ENCODE measurements around the gene NSUN4. TPM values are rescaled to one million over a fixed set of nuclear protein-coding genes. Genes with fewer than 3 reads are reported as not detected.
A peak's percentile ranks its signal among the peaks of the same experiment; 100 is the strongest.

The NSUN4 gene
- total RNA-seq, 2 donors from 2014 or later = 24.0 to 43.8 TPM

GRCh38 chr1:46400421-46400820 is 59.8 kb downstream of the NSUN4 start:
- Mint-ChIP-seq H3K4me3 (no peak overlapping the region), H3K4me1 (ENCODE audit: low read depth in 2 of 2) (no peaks in the 10 kb centered on the region), H3K27ac (no peak overlapping the region), H3K9me3 (no peaks in the 10 kb centered on the region), H3K36me3 (no peaks in the 10 kb centered on the region), H3K27me3 (peaks cover 5 to 8% of the 10 kb centered on the region in 2 donors)
- DNase-seq (ENCODE audit: low spot score) = no peak
- no peak for ATAC-seq

GRCh38 chr1:46401154-46401913 is 60.7 kb downstream of the NSUN4 start:
- ATAC-seq = no peak

GRCh38 chr1:46401964-46402626 is 61.5 kb downstream of the NSUN4 start:
- Mint-ChIP-seq H3K27ac (no peak overlapping the region), H3K27me3 (peaks cover 0 to 2% of the 10 kb centered on the region in 2 donors)
- ATAC-seq = peak; percentile 34 to 51

More at GRCh38 chr1:46401154-46401913, 60.7 kb downstream of the NSUN4 start:
- Mint-ChIP-seq H3K27me3 (peaks cover 0 to 3% of the 10 kb centered on the region in 2 donors), H3K4me1 (ENCODE audit: low read depth in 2 of 2) (no peaks in the 10 kb centered on the region), H3K4me3 (no peak overlapping the region), H3K36me3 (no peaks in the 10 kb centered on the region), H3K27ac (no peak overlapping the region), H3K9me3 (no peaks in the 10 kb centered on the region)
- no peak for DNase-seq (ENCODE audit: low spot score)

GRCh38 chr1:46403916-46404315 is 63.3 kb downstream of the NSUN4 start:
- DNase-seq (ENCODE audit: low spot score) = no peak
- no peak overlapping the region for H3K4me3 Mint-ChIP-seq
- no peak for ATAC-seq
- H3K27ac Mint-ChIP-seq = no peak overlapping the region
- no peaks in the 10 kb centered on the region for H3K36me3 Mint-ChIP-seq
- no peaks in the 10 kb centered on the region for H3K27me3 Mint-ChIP-seq
- H3K4me1 Mint-ChIP-seq (ENCODE audit: low read depth in 2 of 2) = peaks cover 7 to 8% of the 10 kb centered on the region in 2 donors
- no peaks in the 10 kb centered on the region for H3K9me3 Mint-ChIP-seq

More at GRCh38 chr1:46401964-46402626, 61.5 kb downstream of the NSUN4 start:
- Mint-ChIP-seq H3K4me1 (ENCODE audit: low read depth in 2 of 2) (peaks cover 2% of the 10 kb centered on the region in 2 donors), H3K4me3 (no peak overlapping the region), H3K9me3 (no peaks in the 10 kb centered on the region), H3K36me3 (no peaks in the 10 kb centered on the region)
- no peak for DNase-seq (ENCODE audit: low spot score)

GRCh38 chr1:46404482-46405196 is 64.0 kb downstream of the NSUN4 start:
- Mint-ChIP-seq H3K4me1 (ENCODE audit: low read depth in 2 of 2) (peaks cover 7 to 8% of the 10 kb centered on the region in 2 donors), H3K9me3 (no peaks in the 10 kb centered on the region), H3K36me3 (no peaks in the 10 kb centered on the region), H3K4me3 (no peak overlapping the region), H3K27me3 (no peaks in the 10 kb centered on the region), H3K27ac (no peak overlapping the region)
- no peak for DNase-seq (ENCODE audit: low spot score)
- ATAC-seq = no peak

- H3K4me3 Mint-ChIP-seq = no peak overlapping the region
- no peak overlapping the region for H3K27ac Mint-ChIP-seq
- ATAC-seq = no peak
Measured at GRCh38 chr1:46405197-46405555, 64.6 kb downstream of the NSUN4 start.

GRCh38 chr1:46405724-46406123 is 65.1 kb downstream of the NSUN4 start:
- ATAC-seq (no peak), DNase-seq (ENCODE audit: low spot score) (no peak)
- H3K36me3 Mint-ChIP-seq = no peaks in the 10 kb centered on the region
- no peaks in the 10 kb centered on the region for H3K9me3 Mint-ChIP-seq
- no peak overlapping the region for H3K27ac Mint-ChIP-seq
- H3K27me3 Mint-ChIP-seq = no peaks in the 10 kb centered on the region
- peaks cover 7 to 8% of the 10 kb centered on the region in 2 donors for H3K4me1 Mint-ChIP-seq (ENCODE audit: low read depth in 2 of 2)
- H3K4me3 Mint-ChIP-seq = no peak overlapping the region

More at GRCh38 chr1:46405197-46405555, 64.6 kb downstream of the NSUN4 start:
- DNase-seq (ENCODE audit: low spot score) = no peak
- H3K9me3 Mint-ChIP-seq = no peaks in the 10 kb centered on the region
- no peaks in the 10 kb centered on the region for H3K27me3 Mint-ChIP-seq
- H3K4me1 Mint-ChIP-seq (ENCODE audit: low read depth in 2 of 2) = peaks cover 7 to 8% of the 10 kb centered on the region in 2 donors
- H3K36me3 Mint-ChIP-seq = no peaks in the 10 kb centered on the region

- H3K4me1 Mint-ChIP-seq (ENCODE audit: low read depth in 2 of 2) = peaks cover 7 to 8% of the 10 kb centered on the region in 2 donors
- H3K9me3 Mint-ChIP-seq = no peaks in the 10 kb centered on the region
- H3K27ac Mint-ChIP-seq = peak overlapping the region in 1 of 2 donors; percentile 70
- no peak overlapping the region for H3K4me3 Mint-ChIP-seq
- ATAC-seq (peak in 1 of 2 donors; percentile 41), DNase-seq (ENCODE audit: low spot score) (no peak)
- H3K27me3 Mint-ChIP-seq = no peaks in the 10 kb centered on the region
- no peaks in the 10 kb centered on the region for H3K36me3 Mint-ChIP-seq
Measured at GRCh38 chr1:46406881-46407608, 66.4 kb downstream of the NSUN4 start.

- Mint-ChIP-seq H3K36me3 (no peaks in the 10 kb centered on the region), H3K9me3 (no peaks in the 10 kb centered on the region), H3K27ac (peak overlapping the region in 1 of 2 donors; percentile 70), H3K4me3 (no peak overlapping the region), H3K27me3 (no peaks in the 10 kb centered on the region), H3K4me1 (ENCODE audit: low read depth in 2 of 2) (peaks cover 7 to 8% of the 10 kb centered on the region in 2 donors)
- ATAC-seq (no peak), DNase-seq (ENCODE audit: low spot score) (no peak)
Measured at GRCh38 chr1:46407636-46408035, 67.0 kb downstream of the NSUN4 start.

- H3K27ac Mint-ChIP-seq = no peak overlapping the region
- H3K4me3 Mint-ChIP-seq = no peak overlapping the region
- H3K9me3 Mint-ChIP-seq = no peaks in the 10 kb centered on the region
- no peaks in the 10 kb centered on the region for H3K27me3 Mint-ChIP-seq
- peaks cover 7 to 8% of the 10 kb centered on the region in 2 donors for H3K4me1 Mint-ChIP-seq (ENCODE audit: low read depth in 2 of 2)
- DNase-seq (ENCODE audit: low spot score) (no peak), ATAC-seq (no peak)
- no peaks in the 10 kb centered on the region for H3K36me3 Mint-ChIP-seq
Measured at GRCh38 chr1:46408356-46409062, 67.9 kb downstream of the NSUN4 start.

- H3K27ac Mint-ChIP-seq = no peak overlapping the region
- ATAC-seq (no peak), DNase-seq (ENCODE audit: low spot score) (no peak)
- H3K27me3 Mint-ChIP-seq = no peaks in the 10 kb centered on the region
- H3K4me1 Mint-ChIP-seq (ENCODE audit: low read depth in 2 of 2) = peaks cover 7 to 8% of the 10 kb centered on the region in 2 donors
- H3K4me3 Mint-ChIP-seq = no peak overlapping the region
- H3K36me3 Mint-ChIP-seq = no peaks in the 10 kb centered on the region
- H3K9me3 Mint-ChIP-seq = no peaks in the 10 kb centered on the region
Measured at GRCh38 chr1:46409063-46409372, 68.4 kb downstream of the NSUN4 start.

- ATAC-seq (no peak), DNase-seq (ENCODE audit: low spot score) (no peak)
- no peaks in the 10 kb centered on the region for H3K27me3 Mint-ChIP-seq
- H3K4me3 Mint-ChIP-seq = no peak overlapping the region
- H3K27ac Mint-ChIP-seq = no peak overlapping the region
- H3K4me1 Mint-ChIP-seq (ENCODE audit: low read depth in 2 of 2) = peaks cover 7 to 8% of the 10 kb centered on the region in 2 donors
- no peaks in the 10 kb centered on the region for H3K9me3 Mint-ChIP-seq
- no peaks in the 10 kb centered on the region for H3K36me3 Mint-ChIP-seq
Measured at GRCh38 chr1:46410156-46411009, 69.8 kb downstream of the NSUN4 start.
